Ishikawa (cell line): ENCODE data around the gene OR1L8.
"Not testable (repeated sequence)": the region's sequence is repeated elsewhere in the genome, so short reads cannot be mapped to it uniquely, and the experiment has no call there.

Experiments
- EP300 ChIP-seq: IDR thresholded peaks from 2 replicates; pipeline ENCODE4 v1.6.1; 2012; ENCODE audit warnings: borderline replicate concordance
- RAD21 ChIP-seq: IDR thresholded peaks from 2 replicates; pipeline ENCODE4 v1.6.1; 2012; ENCODE audit warnings: low read depth
- YY1 ChIP-seq: IDR thresholded peaks from 2 replicates; pipeline ENCODE4 v1.6.1; 2012; ENCODE audit warnings: low read depth
- ZBTB7A ChIP-seq: IDR thresholded peaks from 2 replicates; pipeline ENCODE4 v1.6.1; 2012; ENCODE audit warnings: low read depth

GRCh38 chr9:122583284-122583683 lies at the start of gene OR1L8:
- TF ChIP-seq YY1, RAD21, EP300, ZBTB7A: not testable (repeated sequence)
